ENCODE measurements around the gene PDE6B. TPM values are rescaled to one million over a fixed set of nuclear protein-coding genes. Genes with fewer than 3 reads are reported as not detected.

Gene PDE6B
- total RNA-seq (1 to 10 TPM; 1.9 to 2.4 TPM), polyA plus RNA-seq (1 to 10 TPM; 1.1 to 4.0 TPM)
- long read RNA-seq, donor 1, partial matches to known transcripts, result 3 of 5 reads
- long read RNA-seq, donor 1, other reads (novel, unspliced or antisense), result 1 of 5 reads
- long read RNA-seq, donor 2, partial matches to known transcripts, result 0 of 1 reads
- long read RNA-seq, donor 2, other reads (novel, unspliced or antisense), result 1 of 1 reads

DNA sequence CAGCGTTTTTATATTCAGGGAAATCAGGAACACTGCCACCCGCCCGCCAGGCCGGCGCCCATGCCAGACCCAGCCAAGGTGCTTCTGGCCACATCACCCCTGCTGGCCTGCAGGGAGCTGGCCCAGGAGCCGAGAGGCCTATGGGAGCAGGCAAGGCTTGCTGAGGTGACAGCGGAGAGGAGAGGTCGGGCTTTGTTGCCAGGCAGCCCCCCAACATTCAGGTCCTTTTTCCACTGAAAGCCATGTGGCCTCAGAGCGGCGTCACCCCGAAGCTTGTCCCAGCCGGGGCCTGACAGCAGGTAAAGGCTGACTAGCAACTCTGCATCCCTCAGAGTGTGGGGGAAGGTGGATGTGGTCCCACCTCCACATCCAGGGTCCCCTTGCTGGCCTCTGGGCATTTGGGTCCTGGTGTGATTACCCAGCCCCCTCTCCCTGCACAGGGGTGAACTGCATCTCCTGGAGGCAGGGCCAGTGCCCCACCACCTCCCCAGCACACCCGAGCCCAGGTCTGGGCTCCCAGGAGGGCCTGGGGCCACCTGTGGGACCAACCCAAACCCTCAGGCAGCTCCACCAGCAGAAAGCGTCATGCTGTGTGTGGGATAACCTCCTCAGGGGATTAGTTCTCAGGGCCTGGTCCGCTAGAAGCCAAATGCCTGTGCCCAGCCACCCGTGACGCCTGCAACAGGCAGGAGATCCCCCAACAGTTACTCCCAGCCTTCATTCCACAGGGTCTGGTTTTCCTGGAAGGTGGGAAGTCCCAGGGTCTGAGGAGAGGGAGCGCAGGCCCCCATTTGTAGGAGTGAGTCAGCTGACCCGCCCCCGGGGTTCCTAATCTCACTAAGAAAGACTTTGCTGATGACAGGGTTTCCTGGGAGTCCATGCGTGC, at the start of gene PDE6B:
Gene PDE6B (plus strand): TSS at position 869 of the 886 bp plus-strand sequence. CDS start 54 bp downstream, outside the sequence.
- ATAC-seq (ENCODE audit: low FRiP score) (no peak), DNase-seq (peak; percentile 22 to 52)
- H3K27me3 ChIP-seq (ENCODE audit: control insufficient read depth in 1 of 2, insufficient read depth in 2 of 2, low read length in 1 of 2), result no peaks in the 10 kb centered on the region
- no peaks in the 10 kb centered on the region for H3K36me3 ChIP-seq (ENCODE audit: control insufficient read depth in 1 of 2, insufficient read depth in 2 of 2, low read length in 1 of 2)
- no peaks in the 10 kb centered on the region for H3K9me3 ChIP-seq (ENCODE audit: control insufficient read depth, low read length)
- 61 to 66% methylated on average over 17 to 21 of the region's 21 CpGs for WGBS, 2 donors
- no peak within 1 kb of the TSS for H3K27ac ChIP-seq (ENCODE audit: low read depth in 1 of 2, low read length in 2 of 2)
- no peak within 1 kb of the TSS for H3K4me3 ChIP-seq (ENCODE audit: low read length in 2 of 2)
- intact Hi-C loops (cut with DNase I), result no loop called here
- no peaks in the 10 kb centered on the region for H3K4me1 ChIP-seq (ENCODE audit: control insufficient read depth in 1 of 2, insufficient read depth in 2 of 2, low read length in 2 of 2)

DNA sequence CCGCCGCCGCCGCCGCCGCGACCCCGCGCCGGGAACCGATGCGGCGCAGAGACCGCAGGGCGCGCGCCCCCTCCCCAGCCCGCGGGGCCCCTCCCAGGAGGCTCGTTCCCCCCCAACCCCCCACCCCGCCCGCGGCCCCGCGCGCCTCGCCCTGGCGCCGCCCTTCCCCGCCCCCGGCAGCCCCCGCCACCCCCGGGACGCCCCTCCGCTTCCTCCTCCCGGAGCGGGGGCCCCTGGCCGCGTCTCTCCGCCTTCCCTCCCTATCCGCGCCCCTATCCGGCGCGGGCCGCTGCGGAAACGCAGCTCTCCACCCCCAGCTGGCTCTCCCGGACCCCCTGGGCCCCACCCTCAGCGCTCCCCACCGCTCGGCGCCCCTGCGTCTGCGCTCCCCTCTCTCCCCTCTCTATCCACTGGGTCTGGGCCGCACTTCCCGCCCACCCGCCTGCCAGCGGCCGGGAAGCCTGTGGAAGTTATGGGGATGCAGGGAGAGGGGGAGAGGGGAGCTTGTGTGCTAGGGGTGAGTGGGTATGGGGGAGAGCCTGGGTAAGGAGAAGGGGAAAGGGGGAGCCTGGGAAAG, 49.0 kb upstream of the PDE6B start, which contains the start of gene TMEM271:
Gene TMEM271 (minus strand): TSS at position 51 of the 577 bp plus-strand sequence. CDS start 233 bp downstream, outside the sequence.
- WGBS, 2 donors, result 1 to 2% methylated on average over 17 to 60 of the region's 60 CpGs
- Histone ChIP-seq H3K4me1 (ENCODE audit: control insufficient read depth in 1 of 2, insufficient read depth in 2 of 2, low read length in 2 of 2) (no peaks in the 10 kb centered on the region), H3K36me3 (ENCODE audit: control insufficient read depth in 1 of 2, insufficient read depth in 2 of 2, low read length in 1 of 2) (no peaks in the 10 kb centered on the region), H3K27ac (ENCODE audit: low read depth in 1 of 2, low read length in 2 of 2) (no peak within 1 kb of the TSS), H3K27me3 (ENCODE audit: control insufficient read depth in 1 of 2, insufficient read depth in 2 of 2, low read length in 1 of 2) (peaks cover 0 to 2% of the 10 kb centered on the region in 2 donors), H3K4me3 (ENCODE audit: low read length in 2 of 2) (no peak within 1 kb of the TSS), H3K9me3 (ENCODE audit: control insufficient read depth, low read length) (no peaks in the 10 kb centered on the region)
- intact Hi-C loops (cut with DNase I), result no loop called here
- DNase-seq (no peak), ATAC-seq (ENCODE audit: low FRiP score) (no peak)

- H3K27me3 ChIP-seq (ENCODE audit: control insufficient read depth in 1 of 2, insufficient read depth in 2 of 2, low read length in 1 of 2), result peaks cover 0 to 2% of the 10 kb centered on the region in 2 donors
- no peak for DNase-seq
- no peaks in the 10 kb centered on the region for H3K4me1 ChIP-seq (ENCODE audit: control insufficient read depth in 1 of 2, insufficient read depth in 2 of 2, low read length in 2 of 2)
- no peaks in the 10 kb centered on the region for H3K36me3 ChIP-seq (ENCODE audit: control insufficient read depth in 1 of 2, insufficient read depth in 2 of 2, low read length in 1 of 2)
- intact Hi-C loops (cut with DNase I), result no loop called here
- H3K4me3 ChIP-seq (ENCODE audit: low read length in 2 of 2), result no peak overlapping the region
- H3K9me3 ChIP-seq (ENCODE audit: control insufficient read depth, low read length), result no peaks in the 10 kb centered on the region
- ATAC-seq (ENCODE audit: low FRiP score), result no peak
- H3K27ac ChIP-seq (ENCODE audit: low read depth in 1 of 2, low read length in 2 of 2), result no peak overlapping the region
- WGBS, 2 donors, result 1% methylated on average over 36 to 37 of the region's 37 CpGs
Measured at GRCh38 chr4:576991-577498, 48.3 kb upstream of the PDE6B start.

GRCh38 chr4:577499-578450, 47.6 kb upstream of the PDE6B start:
- WGBS, 2 donors, result 2% methylated on average over 52 of the region's 52 CpGs
- H3K4me3 ChIP-seq (ENCODE audit: low read length in 2 of 2), result no peak overlapping the region
- DNase-seq (peak in 1 of 2 donors; percentile 72), ATAC-seq (ENCODE audit: low FRiP score) (peak; percentile 48)
- no peaks in the 10 kb centered on the region for H3K36me3 ChIP-seq (ENCODE audit: control insufficient read depth in 1 of 2, insufficient read depth in 2 of 2, low read length in 1 of 2)
- no peaks in the 10 kb centered on the region for H3K9me3 ChIP-seq (ENCODE audit: control insufficient read depth, low read length)
- intact Hi-C loops (cut with DNase I), result no loop called here
- peaks cover 0 to 2% of the 10 kb centered on the region in 2 donors for H3K27me3 ChIP-seq (ENCODE audit: control insufficient read depth in 1 of 2, insufficient read depth in 2 of 2, low read length in 1 of 2)
- no peak overlapping the region for H3K27ac ChIP-seq (ENCODE audit: low read depth in 1 of 2, low read length in 2 of 2)
- H3K4me1 ChIP-seq (ENCODE audit: control insufficient read depth in 1 of 2, insufficient read depth in 2 of 2, low read length in 2 of 2), result no peaks in the 10 kb centered on the region

DNA sequence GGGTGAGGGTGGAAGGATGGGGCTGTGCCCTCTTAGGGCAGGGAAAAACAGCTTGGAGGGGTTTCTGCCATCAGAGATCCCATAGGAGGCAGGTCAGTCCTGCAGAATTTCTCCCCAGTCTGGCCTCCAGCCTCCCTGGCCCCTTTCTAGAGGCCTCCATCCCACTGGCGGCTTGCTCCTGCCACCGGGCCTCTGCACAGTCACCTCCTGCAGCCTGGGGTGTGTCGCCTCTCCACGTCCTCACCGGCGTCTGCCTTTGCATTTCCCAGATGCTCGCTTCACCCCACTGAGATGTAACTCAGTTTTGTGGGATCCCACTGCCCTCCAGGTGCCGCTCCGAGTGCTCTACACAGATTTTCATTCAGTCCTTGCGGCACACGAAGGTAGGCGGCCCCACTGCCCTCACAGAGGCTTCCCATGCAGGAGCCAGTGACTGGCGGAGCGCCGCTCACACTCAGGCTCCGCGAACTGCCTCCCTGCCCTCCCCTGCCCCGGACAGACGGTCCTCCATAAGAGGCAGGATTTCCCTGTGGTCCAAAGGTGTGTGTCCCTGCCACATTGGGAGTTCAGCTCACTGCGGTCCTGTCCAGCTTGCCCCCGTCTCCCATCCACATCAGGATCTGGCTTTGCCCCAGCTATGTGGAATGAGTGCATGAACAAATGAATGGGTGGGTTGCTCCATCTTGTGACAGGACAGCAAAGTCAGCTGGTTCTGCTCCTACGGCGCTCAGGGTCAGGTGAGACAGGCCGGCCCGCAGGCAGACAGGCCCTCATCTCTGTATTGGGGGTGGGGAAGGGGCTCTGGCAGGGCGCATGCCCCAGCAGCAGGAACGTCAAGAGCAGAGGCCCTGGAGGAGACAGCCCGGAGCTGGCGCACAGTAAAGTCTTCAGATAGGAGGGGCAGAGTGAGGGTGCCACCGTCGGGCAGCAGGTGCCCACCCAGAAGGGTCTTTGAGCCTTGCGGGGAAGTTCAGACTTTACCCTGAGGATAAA, 46.6 kb upstream of the PDE6B start:
- no peak overlapping the region for H3K4me3 ChIP-seq (ENCODE audit: low read length in 2 of 2)
- H3K4me1 ChIP-seq (ENCODE audit: control insufficient read depth in 1 of 2, insufficient read depth in 2 of 2, low read length in 2 of 2), result no peaks in the 10 kb centered on the region
- intact Hi-C loops (cut with DNase I), result no loop called here
- H3K36me3 ChIP-seq (ENCODE audit: control insufficient read depth in 1 of 2, insufficient read depth in 2 of 2, low read length in 1 of 2), result no peaks in the 10 kb centered on the region
- peak; percentile 28 for ATAC-seq (ENCODE audit: low FRiP score)
- DNase-seq, result no peak
- no peaks in the 10 kb centered on the region for H3K27me3 ChIP-seq (ENCODE audit: control insufficient read depth in 1 of 2, insufficient read depth in 2 of 2, low read length in 1 of 2)
- no peaks in the 10 kb centered on the region for H3K9me3 ChIP-seq (ENCODE audit: control insufficient read depth, low read length)
- H3K27ac ChIP-seq (ENCODE audit: low read depth in 1 of 2, low read length in 2 of 2), result no peak overlapping the region
- 10 to 14% methylated on average over 29 to 32 of the region's 32 CpGs for WGBS, 2 donors

- Histone ChIP-seq H3K9me3 (ENCODE audit: control insufficient read depth, low read length) (no peaks in the 10 kb centered on the region), H3K36me3 (ENCODE audit: control insufficient read depth in 1 of 2, insufficient read depth in 2 of 2, low read length in 1 of 2) (no peaks in the 10 kb centered on the region), H3K4me3 (ENCODE audit: low read length in 2 of 2) (no peak overlapping the region), H3K27ac (ENCODE audit: low read depth in 1 of 2, low read length in 2 of 2) (no peak overlapping the region), H3K4me1 (ENCODE audit: control insufficient read depth in 1 of 2, insufficient read depth in 2 of 2, low read length in 2 of 2) (no peaks in the 10 kb centered on the region), H3K27me3 (ENCODE audit: control insufficient read depth in 1 of 2, insufficient read depth in 2 of 2, low read length in 1 of 2) (no peaks in the 10 kb centered on the region)
- WGBS, 2 donors, result 35 to 38% methylated on average over 11 of the region's 11 CpGs
- intact Hi-C loops (cut with DNase I), result no loop called here
- ATAC-seq (ENCODE audit: low FRiP score), result no peak
- no peak for DNase-seq
Measured at GRCh38 chr4:579543-580175, 45.7 kb upstream of the PDE6B start.

DNA sequence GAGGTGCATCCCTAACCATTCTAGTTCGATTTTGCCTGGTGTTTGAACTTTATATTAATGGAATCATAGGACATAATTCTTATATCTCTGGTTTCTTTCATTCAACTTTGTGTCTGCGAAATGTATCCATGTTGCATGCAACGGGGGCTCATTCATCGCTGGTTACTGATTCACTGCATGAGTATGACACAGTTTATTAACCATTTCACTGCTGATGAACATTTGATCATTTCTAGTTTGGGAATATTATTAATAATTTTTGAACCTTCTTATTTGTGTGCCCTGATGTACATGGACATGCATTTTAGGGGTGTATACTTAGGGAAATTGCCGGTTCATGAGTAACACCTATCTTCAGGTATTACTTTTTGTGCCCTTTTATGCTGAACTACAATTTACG, 44.2 kb upstream of the PDE6B start:
- Histone ChIP-seq H3K27ac (ENCODE audit: low read depth in 1 of 2, low read length in 2 of 2) (no peak overlapping the region), H3K4me3 (ENCODE audit: low read length in 2 of 2) (peak overlapping the region in 1 of 2 donors; percentile 6), H3K36me3 (ENCODE audit: control insufficient read depth in 1 of 2, insufficient read depth in 2 of 2, low read length in 1 of 2) (no peaks in the 10 kb centered on the region), H3K9me3 (ENCODE audit: control insufficient read depth, low read length) (no peaks in the 10 kb centered on the region), H3K4me1 (ENCODE audit: control insufficient read depth in 1 of 2, insufficient read depth in 2 of 2, low read length in 2 of 2) (no peaks in the 10 kb centered on the region), H3K27me3 (ENCODE audit: control insufficient read depth in 1 of 2, insufficient read depth in 2 of 2, low read length in 1 of 2) (no peaks in the 10 kb centered on the region)
- DNase-seq (no peak), ATAC-seq (ENCODE audit: low FRiP score) (no peak)
- WGBS, 2 donors, result 56 to 59% methylated on average over 6 of the region's 6 CpGs
- intact Hi-C loops (cut with DNase I), result no loop called here
